Activated T-cell treated with anti-CD3 and anti-CD28 coated beads, Interleukin-2, amount 50 U/mL, for 72 hours (primary cell): ENCODE results near the gene HOXC5. TPM values are rescaled to one million over a fixed set of nuclear protein-coding genes. Genes with fewer than 3 reads are reported as not detected.

Experiments used
- ATAC-seq, 2 donors: fragments of 150-1000 bp; cut with Tn5 transposase; replicated peaks in 1 of 2; 2 replicates each; pipeline ENCODE4 v1.10.0; 2021; ENCODE audit warnings: moderate library complexity in 2 of 2, mild to moderate bottlenecking in 1 of 2
- DNase-seq, 2 donors: peaks; one replicate each; pipeline ENCODE4 v3.0.0; 2021 to 2022; ENCODE audit warnings: mixed read lengths in 1 of 2
- H3K27ac Mint-ChIP-seq: one replicate; pipeline ENCODE4 v1.8.0; 2022; ENCODE audit warnings: mild to moderate bottlenecking, moderate library complexity, mixed read lengths
- H3K27me3 Mint-ChIP-seq: one replicate; pipeline ENCODE4 v1.8.0; 2022; ENCODE audit warnings: low read depth, mixed read lengths
- H3K36me3 Mint-ChIP-seq, 2 donors: one replicate each; pipeline ENCODE4 v1.8.0; 2022; ENCODE audit warnings: mixed read lengths in 2 of 2, mild to moderate bottlenecking in 1 of 2; ENCODE audit not compliant: insufficient read depth in 2 of 2
- H3K4me1 Mint-ChIP-seq: one replicate; pipeline ENCODE4 v1.8.0; 2022; ENCODE audit warnings: low read depth, mixed read lengths
- H3K4me3 Mint-ChIP-seq, 2 donors: one replicate each; pipeline ENCODE4 v1.8.0; 2022; ENCODE audit warnings: mild to moderate bottlenecking in 2 of 2, mixed read lengths in 2 of 2, moderate library complexity in 2 of 2
- H3K9me3 Mint-ChIP-seq, 2 donors: one replicate each; pipeline ENCODE4 v1.8.0; 2022; ENCODE audit warnings: mixed read lengths in 2 of 2
- total RNA-seq, 2 donors: library from RNA; stranded (reverse); gene quantifications; one replicate each; pipeline ENCODE4 v1.2.3, GENCODE V29; 2022

The HOXC5 gene
- total RNA-seq, 2 donors from 2014 or later: not detected

GRCh38 chr12:53999559-54000115 is 33.2 kb upstream of the HOXC5 start:
- Mint-ChIP-seq H3K4me3 (peak overlapping the region; percentile 71 to 76), H3K27me3 (peaks cover 93% of the 10 kb centered on the region), H3K9me3 (no peaks in the 10 kb centered on the region), H3K4me1 (peaks cover 39% of the 10 kb centered on the region), H3K36me3 (peaks cover 0 to 3% of the 10 kb centered on the region in 2 donors), H3K27ac (no peak overlapping the region)
- peak; percentile 36 to 50 for DNase-seq
- ATAC-seq: no peak

GRCh38 chr12:54000116-54001114 is 32.4 kb upstream of the HOXC5 start, which contains the start of gene HOXC9:
Gene HOXC9, plus strand, starts transcription at chr12:54000161. Its CDS starts 28 bp downstream, at chr12:54000189.
- ATAC-seq (no peak), DNase-seq (no peak)
- Mint-ChIP-seq H3K9me3 (no peaks in the 10 kb centered on the region), H3K27me3 (peaks cover 93% of the 10 kb centered on the region), H3K4me3 (peak within 1 kb of the TSS; percentile 71 to 76), H3K36me3 (peaks cover 0 to 2% of the 10 kb centered on the region in 2 donors), H3K27ac (no peak within 1 kb of the TSS), H3K4me1 (peaks cover 36% of the 10 kb centered on the region)

GRCh38 chr12:54001283-54002187 is 31.3 kb upstream of the HOXC5 start:
- H3K9me3 Mint-ChIP-seq: no peaks in the 10 kb centered on the region
- peaks cover 93% of the 10 kb centered on the region for H3K27me3 Mint-ChIP-seq
- no peak overlapping the region for H3K27ac Mint-ChIP-seq
- H3K4me1 Mint-ChIP-seq: peaks cover 33% of the 10 kb centered on the region
- no peak for DNase-seq
- no peaks in the 10 kb centered on the region for H3K36me3 Mint-ChIP-seq
- no peak for ATAC-seq
- no peak overlapping the region for H3K4me3 Mint-ChIP-seq

- Mint-ChIP-seq H3K4me1 (peaks cover 27% of the 10 kb centered on the region), H3K27ac (no peak overlapping the region), H3K36me3 (no peaks in the 10 kb centered on the region), H3K27me3 (peaks cover 93% of the 10 kb centered on the region), H3K4me3 (peak overlapping the region; percentile 20 to 52), H3K9me3 (no peaks in the 10 kb centered on the region)
- DNase-seq (no peak), ATAC-seq (no peak)
Observed at GRCh38 chr12:54002278-54002914, 30.5 kb upstream of the HOXC5 start.

- no peak for DNase-seq
- no peaks in the 10 kb centered on the region for H3K9me3 Mint-ChIP-seq
- no peak for ATAC-seq
- no peaks in the 10 kb centered on the region for H3K36me3 Mint-ChIP-seq
- no peak overlapping the region for H3K4me3 Mint-ChIP-seq
- H3K27me3 Mint-ChIP-seq: peaks cover 93% of the 10 kb centered on the region
- peaks cover 21% of the 10 kb centered on the region for H3K4me1 Mint-ChIP-seq
- no peak overlapping the region for H3K27ac Mint-ChIP-seq
Observed at GRCh38 chr12:54002915-54003389, 29.9 kb upstream of the HOXC5 start.

GRCh38 chr12:54003625-54004024 is 29.2 kb upstream of the HOXC5 start:
- no peak for DNase-seq
- no peak overlapping the region for H3K4me3 Mint-ChIP-seq
- peaks cover 89% of the 10 kb centered on the region for H3K27me3 Mint-ChIP-seq
- H3K36me3 Mint-ChIP-seq: no peaks in the 10 kb centered on the region
- no peak for ATAC-seq
- peaks cover 18% of the 10 kb centered on the region for H3K4me1 Mint-ChIP-seq
- no peaks in the 10 kb centered on the region for H3K9me3 Mint-ChIP-seq
- no peak overlapping the region for H3K27ac Mint-ChIP-seq

GRCh38 chr12:54004063-54004840 is 28.6 kb upstream of the HOXC5 start:
- DNase-seq (no peak), ATAC-seq (no peak)
- peaks cover 87% of the 10 kb centered on the region for H3K27me3 Mint-ChIP-seq
- H3K4me3 Mint-ChIP-seq: no peak overlapping the region
- H3K27ac Mint-ChIP-seq: no peak overlapping the region
- no peaks in the 10 kb centered on the region for H3K36me3 Mint-ChIP-seq
- no peaks in the 10 kb centered on the region for H3K9me3 Mint-ChIP-seq
- H3K4me1 Mint-ChIP-seq: peaks cover 20% of the 10 kb centered on the region

GRCh38 chr12:54004841-54005530 is 27.9 kb upstream of the HOXC5 start:
- ATAC-seq: no peak
- Mint-ChIP-seq H3K27ac (no peak overlapping the region), H3K9me3 (no peaks in the 10 kb centered on the region), H3K36me3 (no peaks in the 10 kb centered on the region), H3K4me3 (peak overlapping the region; percentile 5 to 96), H3K4me1 (peaks cover 27% of the 10 kb centered on the region), H3K27me3 (peaks cover 89% of the 10 kb centered on the region)
- no peak for DNase-seq

GRCh38 chr12:54005531-54005852 is 27.4 kb upstream of the HOXC5 start:
- DNase-seq: no peak
- Mint-ChIP-seq H3K36me3 (no peaks in the 10 kb centered on the region), H3K27me3 (peaks cover 94% of the 10 kb centered on the region), H3K4me3 (peak overlapping the region; percentile 93 to 96), H3K9me3 (no peaks in the 10 kb centered on the region), H3K4me1 (peaks cover 30% of the 10 kb centered on the region), H3K27ac (no peak overlapping the region)
- peak in 1 of 2 donors; percentile 5 for ATAC-seq

- peak overlapping the region; percentile 63 for H3K27ac Mint-ChIP-seq
- peak; percentile 79 to 81 for ATAC-seq
- H3K9me3 Mint-ChIP-seq: no peaks in the 10 kb centered on the region
- peaks cover 30% of the 10 kb centered on the region for H3K4me1 Mint-ChIP-seq
- peaks cover 93% of the 10 kb centered on the region for H3K27me3 Mint-ChIP-seq
- peak; percentile 86 to 91 for DNase-seq
- H3K36me3 Mint-ChIP-seq: no peaks in the 10 kb centered on the region
- peak overlapping the region; percentile 93 to 96 for H3K4me3 Mint-ChIP-seq
Observed at GRCh38 chr12:54005853-54006558, 26.8 kb upstream of the HOXC5 start.
